NCI-H1694 (cell line): Measurements from ENCODE around the gene EDRF1.

Source experiments
- DNase-seq: peaks from one replicate; lab custom pipeline; 2025; lab: John Stamatoyannopoulos, UW

Gene EDRF1

DNA sequence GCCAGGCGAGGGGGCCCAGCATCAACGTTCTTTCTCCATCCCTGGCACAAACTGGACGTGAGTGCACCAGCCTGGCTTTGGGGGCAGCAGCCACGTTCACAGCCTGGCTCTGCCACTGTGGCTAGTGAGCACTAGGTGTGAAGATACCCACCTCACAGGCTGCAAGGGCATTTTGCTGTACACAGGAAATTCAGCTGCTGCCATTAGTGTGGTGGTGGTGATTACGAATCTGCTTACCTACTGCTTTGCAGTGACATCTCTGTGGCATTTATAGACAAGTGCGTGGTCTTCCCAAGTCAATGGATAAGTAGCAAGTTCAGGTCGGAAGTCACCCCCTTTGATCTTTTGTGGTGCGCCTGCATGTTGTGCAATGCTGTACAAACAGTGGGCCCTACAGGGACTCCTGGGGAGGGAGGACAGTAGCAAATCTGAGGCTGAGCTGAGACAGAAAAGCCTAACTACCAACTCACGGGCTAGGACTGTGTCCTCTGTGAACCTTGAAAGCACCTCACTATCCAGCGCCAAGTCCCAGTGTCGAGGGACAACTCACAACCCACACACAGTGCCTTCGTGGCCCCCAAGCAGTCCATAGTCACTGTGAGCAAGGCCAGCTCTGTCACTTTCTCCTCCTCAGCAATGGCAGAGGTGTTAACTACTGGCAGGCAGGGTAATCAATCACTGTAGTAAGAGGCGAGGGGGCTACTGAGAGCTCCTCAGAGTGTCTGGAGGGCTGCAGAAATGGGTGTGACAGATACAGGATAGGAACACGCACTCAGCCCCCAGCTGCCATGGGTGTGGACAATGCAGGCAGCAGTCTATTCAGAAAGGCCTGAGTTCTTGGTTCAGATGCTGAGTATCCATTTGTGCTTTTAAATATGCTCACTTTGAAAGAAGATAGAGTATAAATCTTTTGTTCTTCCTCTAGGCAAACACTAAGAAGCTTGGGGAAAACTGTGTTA is 73.1 kb downstream of the EDRF1 start:
- no peak for DNase-seq

DNA sequence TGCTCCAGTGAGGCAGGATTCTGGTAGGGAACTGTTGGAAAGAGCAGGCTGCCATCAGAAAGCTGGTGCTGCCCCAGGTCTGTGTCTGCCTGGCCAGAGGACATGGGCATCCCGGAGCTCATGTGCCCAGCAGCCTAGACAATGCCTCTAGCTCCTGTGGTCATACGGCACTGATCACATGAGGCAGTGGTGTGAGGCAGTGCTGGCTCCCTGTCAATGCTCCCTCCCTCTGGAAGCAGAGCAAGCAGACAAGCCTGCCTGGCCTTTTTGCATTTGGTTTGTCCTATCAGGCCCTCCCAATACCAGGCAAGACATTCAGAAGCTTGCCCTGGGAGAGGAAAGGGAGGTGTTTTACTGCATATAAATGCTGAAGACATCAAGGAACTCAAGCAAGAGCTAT is 75.6 kb downstream of the EDRF1 start:
- DNase-seq: no peak

DNA sequence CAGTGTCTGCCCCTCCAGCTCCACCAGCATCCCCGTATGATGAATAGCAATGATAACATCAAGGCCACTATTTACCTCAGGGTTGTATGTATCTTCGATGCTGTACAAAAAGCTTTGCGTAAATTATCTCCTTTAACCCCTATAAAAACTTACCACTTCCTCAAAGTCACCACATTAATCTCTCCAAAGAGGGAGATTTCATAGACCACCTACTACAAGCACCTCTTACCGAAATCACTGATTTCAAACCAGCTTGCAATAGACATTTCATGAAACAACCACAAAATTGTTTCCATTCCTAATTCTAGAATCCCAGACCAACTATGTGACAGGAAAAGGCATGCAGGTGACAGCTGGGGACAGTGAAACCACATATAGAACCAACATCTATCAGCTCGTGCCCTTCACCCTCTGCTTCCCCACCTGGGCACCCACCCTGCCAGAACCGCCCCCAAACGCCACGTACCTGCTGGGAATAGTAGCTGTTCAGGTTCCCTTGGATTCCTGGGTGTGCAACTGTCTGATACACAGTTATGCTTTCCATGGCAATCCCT is 76.2 kb downstream of the EDRF1 start:
- DNase-seq: no peak

DNA sequence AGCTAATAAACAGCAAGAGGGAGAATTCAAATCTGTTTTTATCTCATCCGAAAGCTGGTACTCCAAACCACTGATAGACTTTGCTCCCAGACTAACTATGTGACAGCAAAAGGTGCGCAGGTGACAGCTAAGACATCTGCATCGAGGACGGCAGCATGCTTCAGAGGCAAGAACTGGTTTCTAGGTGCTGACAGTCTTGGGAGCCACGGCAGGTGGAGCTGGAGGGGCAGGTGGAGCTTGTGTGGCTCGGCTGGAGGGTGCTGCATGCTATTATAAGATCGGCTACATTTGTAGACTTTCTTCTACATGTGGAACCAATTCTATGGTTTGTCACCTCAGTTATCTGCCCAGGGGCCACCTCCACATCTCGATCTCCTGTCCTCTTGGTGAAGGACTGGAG is 77.9 kb downstream of the EDRF1 start:
- DNase-seq: no peak

DNA sequence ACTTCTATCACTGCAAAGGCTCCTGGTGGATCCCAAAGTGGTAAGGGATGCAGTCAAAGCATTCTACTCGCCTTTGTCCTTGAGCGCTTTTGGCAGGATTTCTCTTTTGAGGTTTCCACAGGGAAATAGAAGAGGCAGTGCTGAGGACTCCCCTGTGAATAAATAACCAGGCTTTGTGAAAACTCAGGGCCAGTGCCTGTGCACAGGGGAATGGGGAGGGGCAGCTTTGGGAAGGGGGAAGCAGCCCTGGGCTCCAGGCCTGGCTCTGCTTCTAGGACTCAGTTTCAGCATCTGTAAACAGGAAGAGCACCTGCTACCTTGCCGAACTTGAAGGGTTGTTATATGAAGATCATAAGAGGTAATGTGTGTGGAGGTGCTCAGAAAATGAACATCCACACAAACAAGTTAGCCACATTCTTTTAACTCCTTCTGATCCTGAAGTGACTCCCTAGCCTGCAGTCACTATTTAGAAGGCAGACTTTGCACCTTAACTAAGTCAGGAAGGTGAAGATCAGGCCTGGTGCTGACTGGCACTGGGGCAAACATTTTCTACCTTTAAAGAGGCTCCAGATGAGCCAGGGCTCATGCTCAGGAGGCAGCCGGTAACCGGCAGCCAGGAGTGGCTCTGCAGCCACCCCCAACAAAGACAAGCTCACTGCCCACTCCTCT is 78.6 kb downstream of the EDRF1 start:
- DNase-seq: no peak

DNA sequence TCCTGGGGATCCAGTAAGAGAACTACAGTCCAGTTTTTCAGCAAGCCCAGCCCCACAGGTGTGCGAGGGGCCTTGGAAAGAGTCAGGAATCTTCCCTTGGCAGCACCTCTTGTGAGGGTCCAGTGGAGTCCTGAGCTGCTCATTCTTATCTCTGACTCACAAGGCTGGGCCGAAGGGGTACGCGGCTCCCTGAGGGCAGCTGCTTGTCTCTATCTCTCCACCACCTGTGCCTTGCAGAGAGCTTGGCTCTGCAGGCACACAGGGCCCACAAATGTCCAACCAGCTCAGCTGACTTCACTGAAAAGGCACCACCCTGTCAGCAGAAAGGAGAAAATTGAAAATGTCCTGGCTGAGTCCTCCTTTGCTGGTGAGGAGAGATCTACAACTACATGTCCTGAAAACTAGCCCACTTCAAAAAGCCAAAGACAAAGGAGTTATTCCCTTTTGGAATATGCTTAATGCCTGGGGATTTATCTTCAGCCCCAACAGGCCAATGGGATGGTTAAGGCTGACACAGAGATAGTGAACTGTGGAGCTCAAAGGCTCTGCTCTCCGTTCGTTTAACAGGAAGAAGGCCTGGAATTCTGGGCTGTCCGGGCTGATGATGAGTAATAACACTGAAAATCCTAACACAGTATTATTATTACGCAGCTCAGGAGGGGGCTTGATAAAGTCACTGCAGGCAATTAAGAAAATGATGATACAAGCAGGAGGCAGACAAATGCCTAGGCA is 80.1 kb downstream of the EDRF1 start:
- no peak for DNase-seq

DNA sequence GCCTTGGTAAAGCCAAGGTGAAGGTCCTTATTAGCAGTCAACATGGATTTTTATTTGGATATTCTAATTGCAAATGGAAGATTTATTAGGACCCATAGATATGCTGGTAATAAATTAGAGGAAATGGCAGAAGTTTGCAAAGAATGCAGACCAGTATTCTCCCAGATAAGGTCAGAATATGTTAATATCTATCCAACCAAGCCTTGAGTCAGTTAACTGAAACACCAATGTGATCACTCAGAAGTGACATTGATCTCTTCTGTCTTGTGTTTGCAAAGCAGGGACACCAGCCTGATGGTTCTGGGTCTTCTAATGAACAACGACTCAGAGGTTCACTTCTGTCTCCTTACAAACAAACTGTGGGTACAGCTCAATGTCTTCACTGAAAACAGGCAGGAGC is 82.1 kb downstream of the EDRF1 start:
- no peak for DNase-seq

DNA sequence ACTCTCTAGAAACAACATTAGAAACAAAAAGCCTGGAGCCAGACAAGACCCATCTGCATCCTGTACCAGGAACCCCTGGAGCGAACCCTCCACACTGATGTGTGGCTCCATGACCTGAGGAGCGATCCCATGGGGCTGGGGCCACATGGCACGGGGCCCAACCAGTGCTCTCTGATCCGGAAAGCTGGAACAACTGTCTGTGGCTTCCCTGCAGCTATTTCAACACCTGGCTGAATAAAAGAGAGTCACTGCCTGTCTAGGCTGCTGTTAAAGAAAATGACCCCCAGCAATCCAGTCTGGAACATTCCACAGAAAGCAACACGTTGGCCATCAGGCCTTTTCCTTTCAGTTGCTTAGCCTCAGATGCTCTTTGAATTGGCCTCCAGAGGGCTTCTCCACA is 82.6 kb downstream of the EDRF1 start:
- DNase-seq: no peak

DNA sequence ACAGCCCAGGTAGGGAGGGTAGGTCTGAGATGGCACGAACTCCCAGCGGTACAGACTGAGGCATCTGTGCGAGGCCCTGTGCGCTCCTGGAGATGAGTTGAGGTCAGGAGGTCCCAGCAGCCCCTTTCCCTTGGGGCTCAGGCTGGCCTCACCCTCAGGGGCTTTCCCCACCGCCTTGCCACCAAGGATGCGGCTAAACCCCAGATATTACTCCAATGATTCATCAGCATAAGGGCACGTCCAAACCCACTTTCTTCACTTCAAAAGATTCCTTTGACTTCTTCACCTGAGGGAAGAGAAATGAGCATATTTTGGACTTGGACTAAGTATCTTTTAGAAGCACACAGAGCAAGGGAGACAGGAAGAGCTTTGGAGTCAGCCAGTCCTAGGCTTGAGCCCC is 83.2 kb downstream of the EDRF1 start:
- DNase-seq: no peak

DNA sequence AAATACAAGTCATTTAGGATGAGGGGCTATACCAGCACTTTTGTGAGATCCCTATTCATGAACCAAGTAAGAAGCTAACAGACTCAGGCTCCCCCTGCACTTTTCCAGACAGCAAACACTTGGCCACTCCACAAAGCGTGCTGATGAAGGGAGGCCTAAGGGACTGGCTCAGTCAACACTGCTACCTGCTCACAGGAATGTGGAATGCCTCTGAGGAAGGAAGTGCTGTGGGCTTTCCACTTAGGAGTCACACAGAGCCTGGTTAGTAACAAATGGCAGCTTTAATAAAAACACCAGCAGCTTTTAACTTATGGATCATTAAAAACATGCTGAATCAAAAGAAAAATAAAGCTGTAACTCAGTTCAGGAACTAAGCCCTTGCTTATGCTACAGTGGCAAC is 88.5 kb downstream of the EDRF1 start:
- no peak for DNase-seq

DNA sequence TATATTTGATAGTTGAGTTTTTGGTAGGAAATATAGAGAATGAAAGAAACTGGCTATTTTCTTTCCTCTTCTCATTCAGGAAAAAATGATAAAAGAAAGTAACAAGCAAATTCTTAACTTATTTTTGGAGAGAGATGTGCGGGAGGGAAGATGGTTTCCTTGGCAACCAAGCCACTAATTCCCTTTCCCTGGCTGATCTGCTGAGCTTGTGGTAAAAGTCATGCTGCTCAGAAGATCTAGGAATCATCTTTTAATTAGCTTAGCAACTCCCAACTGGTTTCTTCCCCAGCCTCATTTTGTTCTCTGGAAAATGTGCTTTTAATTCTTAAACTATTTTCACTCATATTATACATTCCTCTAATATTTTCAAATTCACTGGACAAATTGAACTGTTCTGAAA is 91.7 kb downstream of the EDRF1 start:
- no peak for DNase-seq

DNA sequence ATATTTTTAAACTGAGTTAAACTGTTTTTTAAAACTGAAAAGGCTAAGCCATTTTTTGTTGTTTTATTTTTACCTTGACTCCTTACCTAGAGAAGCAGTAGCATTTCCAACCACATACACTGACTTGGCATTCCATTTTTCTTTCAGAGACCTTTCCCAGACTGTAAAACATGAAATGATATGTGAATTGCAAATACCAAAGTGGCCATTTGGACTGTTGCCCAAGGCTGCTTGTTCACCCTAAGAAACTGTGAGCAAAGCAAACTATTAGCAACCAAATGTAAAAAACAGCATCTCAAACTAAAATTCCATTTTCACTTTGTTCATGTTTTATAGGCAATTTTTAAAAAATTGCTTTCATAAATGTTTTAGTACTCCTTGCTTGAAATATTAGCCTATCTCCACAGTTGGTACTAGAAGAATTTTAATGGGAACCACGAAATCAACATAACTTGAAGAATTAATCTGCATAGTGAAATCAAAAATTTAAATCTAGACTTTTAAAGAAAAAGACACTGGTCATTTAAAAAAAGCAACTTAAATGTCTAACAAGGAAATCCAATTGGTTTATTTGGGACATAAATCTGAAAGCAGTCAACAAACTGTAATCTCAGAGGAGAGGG is 92.7 kb downstream of the EDRF1 start:
- no peak for DNase-seq
